AG09309 (cell line): Measurements from ENCODE around the gene BCAS1.
"Not testable (repeated sequence)": the region's sequence is repeated elsewhere in the genome, so short reads cannot be mapped to it uniquely, and the experiment has no call there.

ENCODE experiments used
- DNase-seq: peaks from one replicate; pipeline ENCODE4 v3.0.0-alpha.2; 2010; ENCODE audit warnings: low read depth
- H3K4me3 ChIP-seq: 2 replicates; pipeline ENCODE4 v1.5.1; 2011; ENCODE audit warnings: mild to moderate bottlenecking, low read depth, low read length, moderate library complexity; ENCODE audit not compliant: control insufficient read depth
- CTCF ChIP-seq: IDR thresholded peaks from 2 replicates; pipeline ENCODE4 v1.5.1; 2011; ENCODE audit warnings: mild to moderate bottlenecking, low read depth, low read length, inconsistent platforms; ENCODE audit not compliant: insufficient read depth, control insufficient read depth; ENCODE audit errors: missing control alignments

The BCAS1 gene

GRCh38 chr20:53981752-53982437 is 88.5 kb downstream of the BCAS1 start:
- DNase-seq: no peak
- no peak for TF ChIP-seq CTCF

GRCh38 chr20:53981130-53981529 is 89.3 kb downstream of the BCAS1 start:
- H3K4me3 ChIP-seq: no peak overlapping the region
- no peak for DNase-seq
- no peak for TF ChIP-seq CTCF

More at GRCh38 chr20:53981752-53982437, 88.5 kb downstream of the BCAS1 start:
- H3K4me3 ChIP-seq: no peak overlapping the region

GRCh38 chr20:53980031-53980465 is 90.3 kb downstream of the BCAS1 start:
- no peak for TF ChIP-seq CTCF
- no peak overlapping the region for H3K4me3 ChIP-seq
- DNase-seq: no peak

- DNase-seq: no peak
- TF ChIP-seq CTCF: no peak
- no peak overlapping the region for H3K4me3 ChIP-seq
Measured at GRCh38 chr20:53978497-53978896, 91.9 kb downstream of the BCAS1 start.

GRCh38 chr20:53977391-53977790 is 93.0 kb downstream of the BCAS1 start:
- no peak overlapping the region for H3K4me3 ChIP-seq
- no peak for TF ChIP-seq CTCF
- DNase-seq: no peak

- no peak overlapping the region for H3K4me3 ChIP-seq
- no peak for DNase-seq
- TF ChIP-seq CTCF: no peak
Measured at GRCh38 chr20:53975761-53976160, 94.6 kb downstream of the BCAS1 start.

GRCh38 chr20:53974785-53975555 is 95.4 kb downstream of the BCAS1 start:
- DNase-seq: no peak
- H3K4me3 ChIP-seq: no peak overlapping the region
- no peak for TF ChIP-seq CTCF

GRCh38 chr20:53973882-53974281 is 96.5 kb downstream of the BCAS1 start:
- not testable (repeated sequence) for DNase-seq, H3K4me3 ChIP-seq
